Transverse colon (tissue), 4 donors: Measurements from ENCODE around the gene KLHL29. TPM values are rescaled to one million over a fixed set of nuclear protein-coding genes. Genes with fewer than 3 reads are reported as not detected.

Experiments
- DNase-seq: peaks from one replicate; pipeline ENCODE4 v3.0.0-alpha.2; 2019
- H3K27ac ChIP-seq, 4 donors: fragments of 200-600 bp; sonication (generic); 2 replicates each; pipeline ENCODE4 v1.5.1; 2016 to 2018; ENCODE audit warnings: inconsistent platforms in 4 of 4
- H3K27me3 ChIP-seq: fragments of 200-600 bp; sonication (generic); 2 replicates; pipeline ENCODE4 v1.5.1; 2017; ENCODE audit warnings: inconsistent platforms
- H3K36me3 ChIP-seq, 4 donors: fragments of 200-600 bp; sonication (generic); 2 replicates each; pipeline ENCODE4 v1.5.1; 2017 to 2019; ENCODE audit warnings: inconsistent platforms in 4 of 4
- H3K4me1 ChIP-seq, 4 donors: fragments of 200-600 bp; sonication (generic); 2 replicates each; pipeline ENCODE4 v1.5.1; 2017 to 2020; ENCODE audit warnings: inconsistent platforms in 4 of 4
- H3K4me3 ChIP-seq, 4 donors: fragments of 200-600 bp; sonication (generic); 1 replicate in 1 of 4; 2 replicates in 3 of 4; pipeline versions ENCODE4 v1.5.1 to v1.6.1; 2017 to 2019; ENCODE audit warnings: inconsistent platforms in 4 of 4
- H3K9me3 ChIP-seq, 2 donors: fragments of 200-600 bp; sonication (generic); 2 replicates each; pipeline ENCODE4 v1.5.1; 2017 to 2019; ENCODE audit warnings: inconsistent platforms in 2 of 2
- EP300 ChIP-seq: sonication (generic); formaldehyde crosslinking; IDR thresholded peaks from one replicate; pipeline ENCODE4 v1.6.1; 2017; ENCODE audit warnings: antibody characterized with exemption, low read depth
- POLR2A ChIP-seq: fragments of 450-650 bp; IDR thresholded peaks from one replicate; pipeline ENCODE4 v1.6.1; 2016; ENCODE audit warnings: antibody characterized with exemption, mild to moderate bottlenecking, moderate library complexity
- POLR2AphosphoS5 ChIP-seq, 3 donors: sonication (generic); formaldehyde crosslinking; IDR thresholded peaks; one replicate each; pipeline ENCODE4 v1.6.1; 2016; ENCODE audit warnings: antibody characterized with exemption in 3 of 3
- WGBS, 2 donors: methylation state at CpG; one replicate each; pipeline ENCODE4 v1.1.5; 2018; ENCODE audit warnings: low coverage in 1 of 2; 5-methylcytosine and 5-hydroxymethylcytosine counted together
- in situ Hi-C, 4 donors: fragments of 200-750 bp; cut with MboI; loops; one replicate each; pipeline versions ENCODE4 v1.15.0 to v1.15.1; 2017; ENCODE audit warnings: low sequenced_read_pairs in 3 of 4, low pct_ligation_motif_present in 1 of 4, low pct_unique_long_range_greater_than_20kb in 1 of 4
- intact Hi-C: fragments of 100-400 bp; cut with DNase I; formaldehyde crosslinking; loops from one replicate; pipeline ENCODE4 v1.15.1; 2023; ENCODE audit warnings: low total_unique reads
- total RNA-seq, 4 donors: library from RNA; depleted of rRNA; stranded (reverse); fragments of >200 nt; gene quantifications; one replicate each; pipeline ENCODE4 v1.1.0, GENCODE V29; 2016
- TF ChIP-seq, protein P1 (sequence below), 5 experiments: fragments of 200-600 bp in 3 of 5; fragments of 450-650 bp in 2 of 5; sonication (generic) in 3 of 5; IDR thresholded peaks; 1 replicate in 2 of 5; 2 replicates in 3 of 5; pipeline ENCODE4 v1.5.1; 2016 to 2017; ENCODE audit warnings: antibody characterized with exemption in 5 of 5, inconsistent platforms in 3 of 5, mild to moderate bottlenecking in 2 of 5, moderate library complexity in 1 of 5

Gene KLHL29
- total RNA-seq, 4 donors from 2014 or later, result 3.3 to 16.5 (median 5.8) TPM

GRCh38 chr2:23361152-23361551, 23.8 kb upstream of the KLHL29 start:
- Histone ChIP-seq H3K4me1 (no peaks in the 10 kb centered on the region), H3K27ac (no peak overlapping the region), H3K9me3 (no peaks in the 10 kb centered on the region), H3K36me3 (no peaks in the 10 kb centered on the region), H3K27me3 (no peaks in the 10 kb centered on the region), H3K4me3 (no peak overlapping the region)
- WGBS, 2 donors, result 66 to 85% methylated on average over 3 of the region's 3 CpGs
- in situ Hi-C loops, result loop anchor here in 1 of 4 donors (25.0 kb wide), 1 partner anchor 401 kb away; no protein-coding TSS in a partner anchor
- intact Hi-C loops, result no loop called here
- no peak for DNase-seq
- TF ChIP-seq POLR2A (no peak), EP300 (no peak), POLR2AphosphoS5 (IDR thresholded peaks at IDR 0.05) (no peak)
- TF ChIP-seq, protein P1, sequence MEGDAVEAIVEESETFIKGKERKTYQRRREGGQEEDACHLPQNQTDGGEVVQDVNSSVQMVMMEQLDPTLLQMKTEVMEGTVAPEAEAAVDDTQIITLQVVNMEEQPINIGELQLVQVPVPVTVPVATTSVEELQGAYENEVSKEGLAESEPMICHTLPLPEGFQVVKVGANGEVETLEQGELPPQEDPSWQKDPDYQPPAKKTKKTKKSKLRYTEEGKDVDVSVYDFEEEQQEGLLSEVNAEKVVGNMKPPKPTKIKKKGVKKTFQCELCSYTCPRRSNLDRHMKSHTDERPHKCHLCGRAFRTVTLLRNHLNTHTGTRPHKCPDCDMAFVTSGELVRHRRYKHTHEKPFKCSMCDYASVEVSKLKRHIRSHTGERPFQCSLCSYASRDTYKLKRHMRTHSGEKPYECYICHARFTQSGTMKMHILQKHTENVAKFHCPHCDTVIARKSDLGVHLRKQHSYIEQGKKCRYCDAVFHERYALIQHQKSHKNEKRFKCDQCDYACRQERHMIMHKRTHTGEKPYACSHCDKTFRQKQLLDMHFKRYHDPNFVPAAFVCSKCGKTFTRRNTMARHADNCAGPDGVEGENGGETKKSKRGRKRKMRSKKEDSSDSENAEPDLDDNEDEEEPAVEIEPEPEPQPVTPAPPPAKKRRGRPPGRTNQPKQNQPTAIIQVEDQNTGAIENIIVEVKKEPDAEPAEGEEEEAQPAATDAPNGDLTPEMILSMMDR (IDR thresholded peaks at IDR 0.05), result no peak

- Histone ChIP-seq H3K9me3 (no peaks in the 10 kb centered on the region), H3K27me3 (no peaks in the 10 kb centered on the region), H3K36me3 (no peaks in the 10 kb centered on the region), H3K4me1 (no peaks in the 10 kb centered on the region), H3K4me3 (no peak overlapping the region), H3K27ac (no peak overlapping the region)
- in situ Hi-C loops (loop anchor here in 1 of 4 donors (25.0 kb wide), 1 partner anchor 399 kb away; no protein-coding TSS in a partner anchor), intact Hi-C loops (no loop called here)
- WGBS, 2 donors, result 80% methylated on average over 1 of the region's 1 CpG; no CpG with 5 or more reads in 1 of the 2 donors
- no peak for DNase-seq
- TF ChIP-seq EP300 (no peak), POLR2AphosphoS5 (IDR thresholded peaks at IDR 0.05) (no peak), POLR2A (no peak)
- TF ChIP-seq, protein P1 (IDR thresholded peaks at IDR 0.05), result no peak
Observed at GRCh38 chr2:23363268-23363667, 21.7 kb upstream of the KLHL29 start.

GRCh38 chr2:23363831-23364230, 21.1 kb upstream of the KLHL29 start:
- intact Hi-C loops, result no loop called here
- Histone ChIP-seq H3K36me3 (no peaks in the 10 kb centered on the region), H3K4me1 (no peaks in the 10 kb centered on the region), H3K27me3 (no peaks in the 10 kb centered on the region), H3K27ac (no peak overlapping the region), H3K4me3 (no peak overlapping the region), H3K9me3 (no peaks in the 10 kb centered on the region)
- in situ Hi-C loops, result loop anchor here in 1 of 4 donors (25.0 kb wide), 1 partner anchor 398 kb away; no protein-coding TSS in a partner anchor
- 40 to 43% methylated on average over 1 of the region's 1 CpG for WGBS, 2 donors
- no peak for TF ChIP-seq POLR2A
- no peak for TF ChIP-seq EP300
- TF ChIP-seq, protein P1 (IDR thresholded peaks at IDR 0.05), result no peak
- no peak for TF ChIP-seq POLR2AphosphoS5 (IDR thresholded peaks at IDR 0.05)
- DNase-seq, result no peak

DNA sequence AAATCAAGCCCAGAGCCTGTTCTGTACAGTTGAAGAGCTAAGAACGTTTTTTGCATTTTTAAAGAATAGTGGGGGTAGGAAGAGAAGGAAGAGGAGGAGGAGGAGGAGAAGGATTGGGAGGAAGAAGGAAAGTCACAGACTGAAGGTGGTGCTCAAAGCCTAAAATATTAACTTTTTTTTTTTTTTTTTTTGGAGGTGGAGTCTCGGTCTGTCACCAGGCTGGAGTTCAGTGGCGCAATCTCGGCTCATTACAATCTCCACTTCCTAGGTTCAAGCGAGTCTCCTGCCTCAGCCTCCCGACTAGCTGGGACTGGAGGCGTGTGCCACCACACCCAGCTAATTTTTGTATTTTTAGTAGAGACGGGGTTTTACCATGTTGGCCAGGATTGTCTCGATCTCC, 18.3 kb upstream of the KLHL29 start:
- DNase-seq, result no peak
- H3K4me1 ChIP-seq, result no peaks in the 10 kb centered on the region

More for the DNA sequence above, 18.3 kb upstream of the KLHL29 start:
- H3K9me3 ChIP-seq, result no peaks in the 10 kb centered on the region
- in situ Hi-C loops (loop anchor here in 1 of 4 donors (25.0 kb wide), 1 partner anchor 396 kb away; no protein-coding TSS in a partner anchor), intact Hi-C loops (no loop called here)
- H3K27ac ChIP-seq, result no peak overlapping the region
- H3K36me3 ChIP-seq, result no peaks in the 10 kb centered on the region
- no peaks in the 10 kb centered on the region for H3K27me3 ChIP-seq
- 45 to 47% methylated on average over 4 to 9 of the region's 9 CpGs for WGBS, 2 donors
- TF ChIP-seq, protein P1 (IDR thresholded peaks at IDR 0.05), result peak in 1 of 5 experiments; percentile 4
- no peak for TF ChIP-seq EP300
- no peak overlapping the region for H3K4me3 ChIP-seq
